ENCODE results near the gene RAI1.

Gene RAI1

DNA sequence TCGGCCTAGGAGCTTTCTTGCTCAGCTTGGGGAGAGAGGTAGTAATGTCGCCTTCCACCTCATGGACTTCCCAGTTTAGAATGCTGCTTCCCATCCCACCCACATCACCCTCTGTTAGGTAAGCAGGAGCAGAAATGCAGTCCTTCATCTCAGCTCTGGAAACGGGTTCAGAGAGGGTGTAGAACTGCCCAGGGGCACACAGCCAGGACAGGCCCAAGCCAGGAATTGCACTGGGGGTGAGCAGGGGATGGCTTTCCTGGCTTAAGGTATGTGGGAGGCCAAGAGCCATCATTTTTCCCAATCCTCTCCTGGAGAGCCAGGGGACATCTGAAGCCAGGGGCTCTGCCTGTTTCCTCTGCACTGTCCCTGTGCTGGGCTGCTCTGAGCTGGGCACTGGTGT is 33.6 kb downstream of the RAI1 start:
- DNase-seq (ENCODE audit: low spot score), result no peak

DNA sequence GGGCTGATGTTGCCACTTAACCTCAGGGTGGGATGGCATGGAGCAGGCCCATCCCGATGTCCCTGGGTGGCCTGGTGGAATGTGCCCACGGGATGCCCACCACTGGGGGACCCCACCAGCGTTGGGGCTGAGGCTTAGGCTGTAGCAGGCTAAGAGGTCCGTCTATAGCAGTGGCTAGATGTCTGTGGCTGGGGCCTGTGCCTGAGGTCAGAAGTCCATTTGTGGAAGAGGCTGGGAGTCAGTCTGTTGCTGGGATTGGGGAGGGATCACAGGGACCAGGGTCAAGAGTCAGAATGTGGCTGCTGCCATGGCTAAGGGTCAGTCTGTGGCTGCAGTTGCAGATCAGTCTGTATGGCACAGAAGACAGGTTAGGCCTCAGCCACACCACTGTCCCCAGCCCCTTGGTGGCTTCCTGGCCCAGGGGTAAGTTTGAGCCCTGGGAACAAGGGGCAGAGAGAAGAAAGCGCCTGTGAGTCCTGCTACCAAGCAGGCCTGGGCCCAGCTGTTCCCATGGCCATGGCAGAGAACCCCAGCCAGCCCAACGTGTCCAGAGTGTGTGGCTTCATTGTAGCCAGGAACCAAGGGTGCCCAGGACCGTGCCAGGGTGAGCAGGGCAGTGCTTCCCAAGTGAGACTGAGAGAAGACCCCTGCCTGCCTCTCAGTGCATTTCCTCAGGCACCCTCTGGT is 35.7 kb downstream of the RAI1 start:
- no peak for DNase-seq (ENCODE audit: low spot score)

DNA sequence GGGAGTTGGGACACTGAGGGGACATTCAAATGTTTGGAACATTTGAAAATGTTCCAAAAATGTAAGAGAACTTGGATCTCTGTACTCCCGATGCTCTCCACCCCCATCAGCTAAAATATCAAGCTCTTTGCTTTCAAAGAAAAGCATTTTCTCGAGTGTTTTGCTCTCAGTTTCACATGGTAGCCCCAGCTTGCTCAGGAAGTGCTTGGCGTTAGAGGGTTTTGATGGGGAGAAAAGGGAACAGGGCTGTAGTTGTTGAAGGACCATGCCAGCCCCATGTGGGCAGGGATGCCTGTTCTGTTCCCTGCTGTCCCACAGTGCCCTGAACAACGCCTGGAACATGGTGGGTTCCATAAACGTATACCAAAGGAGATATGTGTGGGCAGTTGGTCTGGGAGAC is 37.0 kb downstream of the RAI1 start:
- DNase-seq (ENCODE audit: low spot score), result no peak

DNA sequence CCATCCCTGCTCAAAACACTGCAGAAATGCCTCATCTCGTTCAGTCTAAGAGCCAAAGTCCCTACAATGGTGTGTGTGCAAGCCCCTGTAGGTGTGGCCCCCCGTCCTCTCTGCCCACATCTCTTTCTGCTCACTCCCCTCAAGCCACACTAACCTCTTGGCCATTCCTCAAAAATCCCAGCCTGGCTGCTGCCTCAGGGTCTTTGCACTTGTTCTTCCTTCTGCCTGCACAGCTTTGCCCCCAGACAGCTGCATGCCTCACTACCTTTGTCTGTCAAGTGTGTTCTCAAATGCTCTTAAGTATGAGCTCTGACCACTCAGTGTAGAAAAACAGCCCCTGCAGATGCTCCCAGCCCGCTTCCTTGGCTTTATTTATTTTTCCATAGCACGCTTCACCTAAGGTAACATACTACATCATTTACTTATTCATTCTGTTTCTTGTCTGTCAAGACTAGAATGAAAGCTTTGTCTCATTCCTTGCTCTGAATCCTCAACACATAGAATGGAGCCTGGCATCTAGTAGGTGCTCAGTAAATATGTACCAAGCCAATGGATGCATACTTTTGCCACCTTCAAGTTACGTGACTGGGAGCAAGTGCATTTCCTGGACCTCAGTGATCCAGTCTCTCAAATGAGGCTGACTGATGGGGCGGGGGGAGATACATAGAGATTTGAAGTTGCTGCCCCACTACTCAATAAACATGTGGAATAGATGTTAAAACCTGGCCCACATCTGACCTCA is 38.1 kb downstream of the RAI1 start:
- no peak for DNase-seq (ENCODE audit: low spot score)

DNA sequence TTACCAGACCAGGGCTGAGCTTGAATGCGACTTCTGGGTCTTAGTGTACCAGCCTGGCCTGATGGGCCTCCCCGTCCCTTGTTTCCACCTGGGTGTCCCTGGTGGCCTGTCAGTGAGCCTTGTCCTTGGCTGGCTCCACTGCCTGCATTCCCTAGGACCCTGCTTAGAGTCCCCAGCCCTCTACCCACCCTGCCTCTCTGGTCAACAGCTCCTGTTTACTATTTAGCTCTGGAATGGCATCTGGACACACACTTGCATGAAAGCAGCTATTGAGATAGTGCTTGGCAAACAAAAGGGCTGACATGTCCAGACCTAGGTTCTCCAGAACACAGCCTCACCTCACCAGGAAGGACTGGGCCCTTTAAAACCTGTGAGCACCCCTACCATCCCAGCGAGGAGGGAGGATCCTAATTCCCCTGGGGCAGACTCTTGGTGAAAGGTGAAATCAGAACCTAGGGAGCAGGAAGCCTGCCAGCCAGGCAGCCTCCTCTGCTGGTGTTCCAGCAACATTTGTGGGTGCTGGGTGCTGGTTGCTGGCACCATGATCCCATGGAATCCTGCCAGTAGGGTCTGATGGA is 38.8 kb downstream of the RAI1 start:
- no peak for DNase-seq (ENCODE audit: low spot score)

DNA sequence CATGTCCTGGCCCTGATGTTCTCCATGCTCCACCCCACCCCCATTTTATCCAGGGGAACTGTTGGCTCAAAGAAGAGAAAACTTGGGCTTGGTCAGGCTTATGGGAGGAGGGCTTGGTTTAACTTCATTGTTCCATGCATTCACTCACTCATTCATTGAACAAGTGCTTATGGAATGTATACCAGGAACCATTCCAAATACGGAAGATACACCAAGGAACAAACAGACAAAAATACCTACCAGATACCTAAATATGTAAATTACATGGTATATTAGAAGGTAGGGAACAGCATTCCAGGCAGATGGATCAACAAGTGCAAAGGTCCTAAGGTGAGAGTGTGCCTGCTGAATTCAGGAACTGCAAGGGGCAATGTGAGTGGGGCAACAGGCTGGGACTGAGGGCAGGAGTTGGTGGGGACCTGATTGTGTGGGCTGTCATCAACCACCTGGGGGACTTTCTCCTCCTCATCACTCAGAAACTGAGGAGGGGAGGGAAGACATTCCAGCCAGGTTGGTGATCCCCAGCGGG is 39.9 kb downstream of the RAI1 start:
- no peak for DNase-seq (ENCODE audit: low spot score)

DNA sequence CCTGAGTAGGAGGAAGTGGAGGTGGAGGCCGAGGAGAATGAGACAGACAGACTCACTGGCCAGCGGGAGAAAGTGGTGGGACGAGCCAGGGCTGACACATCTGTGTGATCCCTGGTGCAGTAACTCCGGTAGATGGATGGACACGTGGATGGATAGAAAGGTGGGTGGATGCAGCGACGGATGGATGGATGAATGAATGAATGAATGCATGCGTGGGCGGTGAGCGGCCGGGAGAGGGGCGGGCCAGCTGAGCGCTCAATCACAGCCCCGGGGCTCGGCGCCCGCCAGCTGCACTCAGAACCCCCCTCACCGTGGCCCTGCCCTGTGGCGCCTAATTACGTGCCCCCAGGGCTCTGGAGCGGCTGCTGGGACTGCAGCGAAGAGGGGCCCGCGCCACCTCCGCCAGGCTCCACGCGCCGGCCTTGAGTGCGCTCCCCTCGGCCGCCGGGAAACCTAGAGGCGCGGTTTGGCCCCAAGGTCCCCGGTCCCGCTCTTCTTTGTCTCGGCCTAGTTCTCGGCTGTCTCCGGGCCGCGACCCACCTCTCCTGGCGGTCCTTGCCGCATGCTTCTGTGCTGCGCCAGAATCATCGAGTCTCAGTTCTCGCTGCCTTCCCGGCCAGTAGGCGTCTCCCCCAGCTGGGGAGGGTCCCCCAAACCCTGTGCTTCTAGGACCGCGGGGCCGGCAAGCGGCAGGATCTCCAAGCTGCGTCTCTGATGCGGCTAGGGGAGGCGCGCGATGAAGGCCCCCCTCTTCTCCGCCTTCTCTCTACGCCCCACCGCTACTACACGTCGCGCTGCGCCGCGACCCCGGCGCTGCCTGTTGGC is 41.0 kb downstream of the RAI1 start:
- no peak for DNase-seq (ENCODE audit: low spot score)

DNA sequence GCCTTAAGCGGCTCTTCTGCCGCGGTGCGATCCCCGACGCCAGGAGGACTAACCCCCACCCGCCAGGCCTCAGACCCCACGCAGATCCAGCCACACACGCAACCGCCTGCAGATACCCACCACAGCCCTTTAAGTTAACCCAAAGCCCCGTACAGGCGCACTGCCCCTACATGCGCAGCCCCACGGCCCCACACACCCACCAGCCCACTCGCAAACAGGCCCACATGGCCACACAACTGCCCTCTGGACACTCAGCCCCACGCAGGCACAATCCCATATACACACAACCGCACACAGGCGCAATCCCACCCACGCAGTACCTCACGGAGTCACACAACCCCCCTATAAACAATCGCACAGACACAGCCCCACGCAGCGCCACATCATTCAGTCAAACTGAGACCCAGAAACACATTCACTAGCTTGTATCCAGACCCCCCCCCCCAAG is 41.7 kb downstream of the RAI1 start:
- DNase-seq (ENCODE audit: low spot score), result no peak

DNA sequence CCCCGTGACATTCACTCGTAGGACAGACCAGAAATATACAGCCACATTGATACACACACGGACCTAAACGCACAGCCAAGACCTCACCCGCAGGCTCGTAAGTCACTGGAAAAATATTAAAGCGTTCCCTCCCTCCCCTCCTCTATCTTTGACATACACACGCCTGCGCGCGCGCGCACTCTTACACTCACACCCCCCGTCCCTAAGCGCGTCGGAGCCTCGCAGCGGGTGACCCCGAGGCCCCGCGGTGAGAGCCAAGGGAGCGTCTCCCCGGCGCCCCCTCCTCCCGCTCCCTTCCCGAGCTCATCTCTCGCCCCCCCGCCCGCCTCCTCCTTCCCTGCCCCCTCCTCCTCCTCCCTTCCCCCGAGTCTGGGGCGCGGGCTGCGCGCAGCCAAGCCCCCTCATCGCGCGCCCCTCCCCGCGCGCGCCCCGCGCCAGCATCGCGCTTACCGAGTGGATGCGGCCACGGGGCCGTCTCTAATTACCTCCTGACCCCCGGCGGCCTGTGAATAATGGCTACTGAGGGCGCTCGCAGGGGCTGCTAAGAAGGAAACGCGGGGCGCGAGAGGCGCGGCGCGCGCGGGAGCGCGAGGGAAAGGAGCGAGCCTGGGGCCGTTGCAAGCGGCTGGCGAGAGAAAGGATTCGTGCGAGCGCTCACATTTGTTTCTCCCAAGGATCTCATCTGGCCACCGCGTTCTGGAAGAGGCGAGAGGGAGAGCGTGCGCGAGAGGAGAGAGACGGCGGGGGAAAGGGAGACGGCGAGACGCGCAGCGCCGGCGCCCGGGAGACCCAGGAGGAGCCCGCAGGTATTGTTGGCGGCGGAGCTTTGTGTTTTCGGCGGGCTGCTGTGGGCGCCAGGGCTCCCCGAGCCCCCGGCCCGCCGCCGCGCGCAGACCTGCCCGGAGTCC is 42.4 kb downstream of the RAI1 start:
- DNase-seq (ENCODE audit: low spot score), result peak; percentile 65

DNA sequence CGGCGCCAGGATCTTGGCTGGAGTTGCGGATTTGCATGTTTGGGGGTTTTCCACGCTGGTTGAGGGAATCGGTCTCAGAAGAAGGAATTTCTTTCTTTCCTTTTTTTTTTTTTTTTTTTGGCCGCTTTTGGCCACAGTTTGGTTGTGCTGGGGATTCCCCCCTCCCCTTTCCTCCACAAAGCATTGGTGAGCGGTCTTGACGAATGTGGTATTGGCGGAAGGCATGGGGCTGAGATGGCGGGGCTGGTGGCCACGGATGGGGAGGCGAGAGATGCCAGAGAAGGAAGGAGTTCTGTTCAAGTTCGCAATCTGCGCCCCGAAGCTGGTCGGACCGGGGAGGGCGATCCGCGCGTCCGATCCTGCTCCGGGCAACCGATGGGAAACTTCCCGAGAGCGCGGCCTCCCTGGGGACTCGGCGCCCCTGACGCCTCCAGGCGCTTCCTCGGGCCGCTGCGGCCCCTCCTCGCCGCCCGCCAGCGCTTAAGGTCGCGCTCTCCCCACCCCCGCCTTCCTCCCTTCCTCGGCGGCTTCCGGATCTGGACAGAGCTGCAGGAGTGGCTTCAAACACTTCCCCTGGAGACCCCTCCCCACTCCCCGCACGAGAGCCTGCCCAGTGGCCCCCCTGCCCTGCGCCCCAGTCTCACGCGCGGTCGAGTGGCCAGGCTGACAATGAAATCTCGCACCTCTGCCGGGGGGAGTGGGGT is 43.2 kb downstream of the RAI1 start:
- DNase-seq (ENCODE audit: low spot score), result no peak

DNA sequence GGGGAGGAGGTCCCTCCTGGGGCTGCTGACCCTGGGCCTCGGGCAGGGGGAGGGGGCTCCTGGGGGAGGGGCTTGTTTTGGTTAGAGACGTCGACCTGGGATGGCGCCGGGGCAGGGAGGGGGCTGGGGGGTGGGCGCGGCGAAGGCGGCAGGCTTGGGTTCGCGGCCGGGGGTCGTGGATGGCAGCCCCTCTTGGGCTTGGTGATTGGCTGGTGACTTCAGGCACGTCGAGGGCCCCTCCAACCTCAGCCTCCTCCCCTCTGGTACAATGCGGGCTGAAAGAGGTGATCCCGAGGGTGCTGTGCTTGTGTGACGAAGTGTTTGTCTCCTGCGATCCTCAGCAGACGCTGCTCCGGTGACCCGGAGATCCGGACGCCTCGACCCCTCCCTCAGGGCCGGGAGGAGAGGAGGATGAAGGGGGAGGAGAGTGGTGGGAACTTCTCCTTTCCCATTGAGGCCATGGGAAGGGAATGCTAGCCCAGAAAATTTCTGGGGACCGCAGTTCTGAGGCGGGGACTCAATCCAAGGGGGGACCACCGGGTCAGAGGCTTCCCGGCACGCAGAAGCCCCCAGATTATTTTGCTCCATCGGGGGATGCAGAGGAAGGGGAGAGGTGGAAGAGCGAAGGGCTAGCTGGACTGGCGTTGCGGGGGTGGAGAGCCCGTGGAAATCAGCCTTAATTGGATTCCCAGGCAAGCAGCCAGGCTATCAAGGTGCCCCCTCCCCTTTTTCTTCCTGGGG is 43.9 kb downstream of the RAI1 start:
- DNase-seq (ENCODE audit: low spot score), result no peak

DNA sequence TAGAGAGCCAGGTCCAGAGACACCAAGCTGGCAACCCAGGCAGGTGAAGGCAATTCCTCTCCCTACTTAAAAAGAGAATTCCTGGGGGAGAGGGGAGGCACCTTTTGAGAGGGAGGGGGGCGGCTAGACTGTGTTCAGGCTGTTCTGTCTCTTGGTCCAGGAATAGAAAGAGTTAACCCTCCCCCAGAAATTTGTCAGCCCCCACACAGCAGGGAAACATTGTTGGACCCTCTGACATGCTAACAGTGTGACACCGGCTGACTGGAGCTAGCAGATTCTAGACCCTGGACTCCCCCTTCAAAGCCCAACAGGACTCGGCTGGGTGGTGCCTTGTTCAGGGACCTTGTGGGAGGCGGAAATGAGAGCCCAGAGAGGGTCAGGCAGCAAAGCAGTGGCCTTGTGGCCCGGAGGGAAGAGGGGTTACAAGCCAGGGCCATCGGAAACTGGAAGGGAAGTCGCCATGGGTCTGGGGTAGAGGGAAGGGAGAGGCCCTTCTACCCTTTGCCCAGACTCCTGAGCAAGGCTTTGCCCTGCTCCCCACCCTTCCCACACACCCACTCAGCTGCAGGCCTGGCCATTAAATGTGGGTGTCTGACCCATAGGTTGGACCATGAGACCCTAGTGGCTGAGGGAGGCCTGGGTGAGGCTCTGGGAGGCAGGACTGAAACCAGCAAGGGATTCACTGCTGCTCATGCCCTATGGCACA is 44.6 kb downstream of the RAI1 start:
- no peak for DNase-seq (ENCODE audit: low spot score)

DNA sequence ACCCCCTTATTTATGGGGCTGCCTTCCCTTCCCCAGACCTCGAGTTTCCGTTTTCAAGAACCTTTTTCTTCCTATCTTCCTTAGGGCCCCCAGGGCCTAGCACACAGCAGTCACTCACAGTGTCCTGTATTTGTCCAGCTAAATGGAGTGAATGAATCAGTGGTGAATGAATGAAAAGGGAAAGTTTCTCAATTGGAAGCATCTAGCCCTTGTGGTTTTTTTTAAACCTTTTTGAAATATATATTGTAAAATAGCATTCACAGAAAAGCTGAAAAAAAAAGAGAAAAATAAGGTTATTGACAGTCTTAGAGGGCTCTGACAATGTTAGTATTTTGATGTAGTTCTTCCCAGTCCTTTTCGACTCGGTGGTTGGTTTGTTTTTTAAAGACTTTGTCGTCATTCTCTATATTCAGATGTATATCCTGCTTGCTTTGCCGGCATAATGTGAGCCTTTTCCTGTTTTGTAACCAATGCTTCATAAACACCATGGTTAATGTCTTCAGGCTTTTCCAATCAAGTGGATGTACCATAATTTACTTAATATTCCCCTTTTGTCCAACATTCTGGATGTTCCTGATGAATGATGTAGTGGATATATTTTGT is 45.3 kb downstream of the RAI1 start:
- DNase-seq (ENCODE audit: low spot score), result no peak

DNA sequence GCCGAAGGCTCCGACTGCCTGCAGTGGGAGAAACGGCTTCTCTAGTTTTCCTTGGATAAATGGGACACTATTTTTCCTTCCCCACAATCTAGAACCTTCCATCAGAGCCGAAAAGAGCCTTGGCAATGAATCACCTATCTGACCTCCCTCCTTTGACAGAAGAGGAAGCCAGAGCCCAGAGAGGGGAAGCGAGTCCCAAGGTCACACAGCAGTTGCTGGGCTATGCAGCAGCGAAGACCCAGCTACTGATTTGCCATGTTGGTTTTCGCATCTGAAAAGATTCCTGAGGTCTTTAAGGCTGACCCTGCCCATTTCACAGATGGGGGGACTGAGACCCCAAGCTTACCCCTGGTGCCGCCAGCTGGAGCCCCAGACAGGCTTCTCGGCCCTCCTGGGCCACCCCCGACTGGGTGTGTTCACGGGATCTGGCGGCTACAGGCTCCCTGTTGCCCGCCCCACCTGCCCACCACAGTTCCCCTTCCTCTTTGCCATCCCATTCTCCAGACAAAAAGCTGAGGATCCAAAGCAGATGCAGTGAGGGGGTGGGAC is 45.9 kb downstream of the RAI1 start:
- DNase-seq (ENCODE audit: low spot score), result no peak

DNA sequence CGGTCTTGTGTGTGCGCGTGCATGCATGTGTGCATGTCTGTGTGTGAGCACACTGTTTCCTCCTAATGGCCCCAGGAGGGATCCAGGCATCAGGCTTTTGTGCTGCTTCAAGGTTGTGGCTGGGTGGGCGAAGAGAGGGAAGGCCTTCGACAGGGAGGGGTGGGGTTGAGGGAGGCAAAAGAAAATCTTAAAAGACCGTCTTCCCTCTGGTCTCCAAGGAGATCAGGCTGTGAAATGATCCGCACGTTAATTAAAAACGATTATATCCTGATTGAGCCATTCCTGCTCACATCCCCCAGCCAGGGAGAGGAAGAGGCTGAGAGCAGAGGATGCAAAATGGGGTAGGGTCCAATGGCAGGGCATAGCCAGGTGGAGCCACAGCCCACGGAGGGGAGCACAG is 46.9 kb downstream of the RAI1 start:
- no peak for DNase-seq (ENCODE audit: low spot score)

DNA sequence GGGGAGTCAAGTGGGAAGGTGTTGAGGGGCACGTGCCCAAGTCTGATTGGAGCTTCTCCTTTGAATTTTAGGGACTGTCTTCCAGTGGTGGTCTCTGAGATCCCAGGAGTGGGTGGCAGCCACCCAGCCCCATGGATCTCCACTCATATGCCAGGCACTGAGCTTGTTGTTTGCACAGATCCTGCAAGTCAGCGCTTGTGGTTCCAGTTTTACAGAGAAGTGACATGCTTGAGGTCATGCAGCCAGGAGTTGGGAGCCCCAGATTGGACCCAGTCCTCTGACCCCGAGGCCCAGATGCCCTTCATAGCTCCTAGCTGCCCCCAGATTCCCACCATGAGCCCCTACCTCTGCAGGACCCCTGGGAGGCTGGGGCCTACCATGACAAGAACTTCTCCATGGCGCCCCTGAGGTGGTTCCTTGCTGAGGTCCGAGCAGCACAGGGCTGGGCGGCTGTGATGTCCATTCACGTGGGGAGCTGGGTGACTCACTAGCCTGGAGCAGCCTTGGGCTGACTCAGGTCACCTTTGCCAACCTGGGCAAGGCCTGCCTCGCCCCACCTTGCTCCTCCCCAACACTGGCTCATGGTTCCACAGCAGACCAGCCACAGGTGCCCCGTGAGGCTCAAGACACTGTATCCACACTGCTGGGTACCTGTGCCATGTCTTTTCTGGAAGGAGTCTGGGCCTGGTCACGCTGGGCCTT is 47.4 kb downstream of the RAI1 start:
- no peak for DNase-seq (ENCODE audit: low spot score)

DNA sequence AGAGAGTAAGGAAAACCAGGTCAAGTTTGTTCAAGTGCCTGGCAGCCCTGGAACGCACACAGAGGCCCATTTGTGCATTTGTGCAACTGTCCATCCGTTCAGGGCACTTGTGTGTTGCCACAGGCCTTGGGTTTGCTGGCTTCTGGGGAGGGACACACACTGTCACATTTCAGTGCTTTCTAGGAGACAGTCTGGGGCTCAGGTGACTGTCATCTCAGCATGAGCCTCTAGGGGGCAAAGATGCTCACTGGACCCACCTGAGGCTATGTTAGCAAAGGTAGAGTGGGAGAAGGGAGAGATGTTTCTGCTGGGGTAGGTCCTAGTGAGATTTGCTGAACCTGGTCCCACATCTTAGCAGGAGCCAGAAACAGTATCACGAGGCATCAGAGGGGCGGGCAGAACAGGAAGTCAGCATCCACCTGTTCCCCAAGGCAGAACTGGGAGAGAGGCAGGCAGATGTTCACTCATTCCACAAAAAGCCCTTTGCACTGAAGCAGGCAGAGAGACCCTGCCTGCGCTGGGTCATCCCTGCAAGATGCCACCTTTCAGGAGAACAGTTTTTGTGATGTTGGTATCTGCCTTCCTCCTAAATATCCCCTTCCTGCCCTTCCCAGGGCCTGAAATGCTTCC is 48.5 kb downstream of the RAI1 start:
- no peak for DNase-seq (ENCODE audit: low spot score)
